ENCODE data around the gene LRRC1.
"Not testable (repeated sequence)": the region's sequence is repeated elsewhere in the genome, so short reads cannot be mapped to it uniquely, and the experiment has no call there.

The LRRC1 gene

DNA sequence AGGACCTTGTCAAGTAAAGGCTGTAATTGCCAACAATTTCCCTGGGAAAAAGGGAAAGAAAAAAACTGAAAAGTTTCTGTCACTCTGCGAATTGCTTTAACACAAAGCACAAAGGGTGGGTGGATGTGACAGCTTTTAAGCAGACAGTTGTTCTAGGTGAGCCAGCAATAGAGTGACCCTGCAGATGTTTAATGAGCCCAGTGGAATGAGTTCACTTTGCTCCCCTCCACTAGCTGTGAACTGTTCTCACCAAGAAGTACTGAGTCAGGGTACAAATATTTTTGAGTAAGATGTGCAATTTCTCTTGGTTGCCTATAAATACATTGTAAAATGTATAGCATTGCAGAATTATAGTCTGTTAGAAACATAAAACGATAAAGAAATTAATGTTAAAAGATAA is 26.2 kb upstream of the LRRC1 start:
- DNase-seq (ENCODE audit: low spot score) = no peak
- TF ChIP-seq, protein P1, sequence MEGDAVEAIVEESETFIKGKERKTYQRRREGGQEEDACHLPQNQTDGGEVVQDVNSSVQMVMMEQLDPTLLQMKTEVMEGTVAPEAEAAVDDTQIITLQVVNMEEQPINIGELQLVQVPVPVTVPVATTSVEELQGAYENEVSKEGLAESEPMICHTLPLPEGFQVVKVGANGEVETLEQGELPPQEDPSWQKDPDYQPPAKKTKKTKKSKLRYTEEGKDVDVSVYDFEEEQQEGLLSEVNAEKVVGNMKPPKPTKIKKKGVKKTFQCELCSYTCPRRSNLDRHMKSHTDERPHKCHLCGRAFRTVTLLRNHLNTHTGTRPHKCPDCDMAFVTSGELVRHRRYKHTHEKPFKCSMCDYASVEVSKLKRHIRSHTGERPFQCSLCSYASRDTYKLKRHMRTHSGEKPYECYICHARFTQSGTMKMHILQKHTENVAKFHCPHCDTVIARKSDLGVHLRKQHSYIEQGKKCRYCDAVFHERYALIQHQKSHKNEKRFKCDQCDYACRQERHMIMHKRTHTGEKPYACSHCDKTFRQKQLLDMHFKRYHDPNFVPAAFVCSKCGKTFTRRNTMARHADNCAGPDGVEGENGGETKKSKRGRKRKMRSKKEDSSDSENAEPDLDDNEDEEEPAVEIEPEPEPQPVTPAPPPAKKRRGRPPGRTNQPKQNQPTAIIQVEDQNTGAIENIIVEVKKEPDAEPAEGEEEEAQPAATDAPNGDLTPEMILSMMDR (IDR thresholded peaks at IDR 0.05; ENCODE audit: extremely low read depth, missing control alignments) = no peak

DNA sequence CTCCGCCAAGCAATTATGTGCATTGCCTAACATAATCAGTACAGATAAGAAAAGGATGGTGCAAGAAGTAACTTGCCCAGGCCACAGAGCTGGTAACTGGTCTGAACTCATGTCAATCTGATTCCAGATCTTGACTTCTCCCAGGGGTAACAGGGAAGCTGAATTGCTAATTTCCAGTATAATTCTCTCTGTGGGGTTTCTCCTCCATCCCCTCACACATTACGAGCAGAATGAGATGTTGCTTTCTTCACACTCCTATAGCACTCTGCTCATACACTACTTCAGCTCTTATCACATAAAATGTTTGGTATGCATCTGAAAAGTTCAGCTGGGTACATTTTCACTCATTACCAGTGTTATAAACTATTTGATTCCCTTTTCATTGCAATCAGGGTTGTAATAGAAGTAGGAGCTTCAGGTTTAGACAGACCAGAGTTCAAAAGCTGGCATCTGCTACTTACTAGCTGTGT is 24.0 kb upstream of the LRRC1 start:
- TF ChIP-seq, protein P1 (IDR thresholded peaks at IDR 0.05; ENCODE audit: extremely low read depth, missing control alignments) = no peak
- DNase-seq (ENCODE audit: low spot score) = no peak

DNA sequence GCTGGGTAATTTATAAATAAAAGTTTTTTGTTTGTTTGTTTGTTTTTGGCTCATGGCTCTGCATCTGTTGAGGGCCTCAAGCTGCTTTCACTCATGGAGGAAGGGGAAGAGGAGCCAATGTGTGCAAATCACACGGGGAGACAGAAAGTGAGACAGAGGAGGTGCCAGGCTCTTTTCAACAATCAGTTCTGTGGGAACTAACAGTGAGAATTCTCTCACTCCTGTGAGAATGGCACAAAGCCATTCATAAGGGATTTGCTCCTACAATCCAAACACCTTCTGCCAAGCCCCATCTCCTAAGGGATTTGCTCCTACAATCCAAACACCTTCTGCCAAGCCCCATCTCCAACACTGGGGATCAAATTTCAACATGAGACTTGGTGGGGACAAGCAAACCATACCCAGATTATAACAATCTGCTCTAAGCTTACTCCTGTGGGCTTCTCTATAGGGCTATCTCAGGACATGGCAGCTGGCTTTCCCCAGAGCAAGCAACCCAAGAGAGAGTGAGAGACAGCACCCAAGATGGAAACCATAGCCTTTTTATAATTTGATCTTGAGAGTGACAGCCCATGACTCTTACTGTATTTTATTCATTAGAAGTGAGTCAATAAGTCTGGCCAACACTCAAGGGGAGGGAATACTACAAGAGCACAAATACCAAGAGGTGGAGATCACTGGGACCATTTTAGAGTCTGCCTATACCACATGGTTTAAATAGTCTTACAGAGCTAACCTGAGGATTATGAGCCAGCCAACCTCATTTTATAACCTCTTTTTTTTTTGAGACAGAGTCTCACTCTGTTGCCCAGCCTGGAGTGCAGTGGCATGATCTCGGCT is 22.8 kb upstream of the LRRC1 start:
- DNase-seq (ENCODE audit: low spot score) = no peak
- TF ChIP-seq, protein P1 (IDR thresholded peaks at IDR 0.05; ENCODE audit: extremely low read depth, missing control alignments) = no peak

DNA sequence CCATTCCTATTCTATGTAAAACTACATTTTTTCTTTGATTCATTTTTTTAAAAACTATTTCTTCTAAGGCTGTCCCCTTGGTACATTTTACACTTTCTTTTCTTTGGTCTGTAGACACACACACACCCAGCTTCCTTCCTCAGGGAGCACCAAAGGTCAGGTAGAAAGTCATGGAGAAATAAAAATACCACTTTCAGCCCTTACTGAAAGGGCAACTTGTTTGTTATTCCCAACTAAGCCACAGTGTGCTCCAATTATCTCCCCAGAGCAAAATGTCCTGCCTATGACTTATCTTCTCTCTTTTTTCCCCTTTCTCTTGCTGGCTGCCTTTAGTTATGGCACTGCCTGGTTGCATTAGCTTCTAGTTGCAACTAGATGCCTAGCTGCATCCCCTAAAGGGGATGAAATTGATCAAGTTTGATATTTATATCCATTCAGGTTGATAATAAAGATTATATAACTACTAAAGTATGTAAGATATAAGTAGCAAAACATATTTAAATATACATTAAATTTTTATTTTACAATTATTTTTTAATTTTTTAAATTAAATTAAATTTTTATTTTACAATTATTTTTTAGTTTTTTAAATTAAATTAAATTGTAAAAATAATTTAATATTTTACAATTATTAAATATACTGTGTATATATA is 21.6 kb upstream of the LRRC1 start:
- no peak for DNase-seq (ENCODE audit: low spot score)
- TF ChIP-seq, protein P1 (IDR thresholded peaks at IDR 0.05; ENCODE audit: extremely low read depth, missing control alignments) = no peak

DNA sequence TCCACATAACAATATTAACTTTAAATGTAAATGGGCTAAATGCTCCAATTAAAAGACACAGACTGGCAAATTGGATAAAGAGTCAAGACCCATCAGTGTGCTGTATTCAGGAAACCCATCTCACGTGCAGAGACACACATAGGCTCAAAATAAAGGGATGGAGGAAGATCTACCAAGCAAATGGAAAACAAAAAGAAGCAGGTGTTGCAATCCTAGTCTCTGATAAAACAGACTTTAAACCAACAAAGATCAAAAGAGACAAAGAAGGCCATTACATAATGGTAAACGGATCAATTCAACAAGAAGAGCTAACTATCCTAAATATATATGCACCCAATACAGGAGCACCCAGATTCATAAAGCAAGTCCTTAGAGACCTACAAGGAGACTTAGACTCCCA is 18.7 kb upstream of the LRRC1 start:
- not testable (repeated sequence) for DNase-seq (ENCODE audit: low spot score)

DNA sequence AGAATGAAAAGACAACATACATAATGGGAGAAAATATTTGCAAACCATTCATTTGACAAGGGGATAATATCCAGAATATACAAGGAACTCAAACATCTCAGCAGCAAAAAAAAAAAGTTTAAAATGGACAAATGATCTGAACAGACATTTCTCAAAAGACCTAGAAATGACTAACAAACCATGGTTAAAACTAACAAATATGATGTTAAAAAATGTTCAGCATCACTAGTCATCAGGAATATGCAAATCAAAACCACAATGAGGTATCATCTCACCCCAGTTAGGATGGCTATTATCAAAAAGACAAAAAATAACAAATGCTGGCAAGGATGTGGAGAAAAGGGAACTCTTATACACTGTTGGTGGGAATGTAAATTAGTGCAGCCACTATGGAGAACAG is 9.8 kb upstream of the LRRC1 start:
- not testable (repeated sequence) for DNase-seq (ENCODE audit: low spot score)

DNA sequence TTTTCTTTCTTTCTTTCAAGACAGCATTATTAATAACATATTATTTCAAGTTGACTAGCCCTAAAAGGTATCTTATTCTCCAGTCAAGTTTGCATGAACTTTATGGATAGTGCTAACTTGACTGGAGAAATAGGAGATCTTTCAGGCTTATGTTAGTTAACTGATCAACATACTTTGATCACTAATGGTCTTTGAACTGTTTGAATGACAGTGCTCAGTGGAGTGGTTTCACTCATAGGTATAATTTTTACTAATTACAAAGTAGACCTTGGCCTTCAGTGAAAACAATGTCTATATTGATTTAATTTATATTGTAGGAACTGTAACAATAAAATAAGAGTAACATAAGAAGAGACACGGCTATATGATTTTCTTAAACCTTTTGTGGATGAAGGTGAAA is 8.0 kb upstream of the LRRC1 start:
- TF ChIP-seq, protein P1 (IDR thresholded peaks at IDR 0.05; ENCODE audit: extremely low read depth, missing control alignments) = no peak
- no peak for DNase-seq (ENCODE audit: low spot score)

DNA sequence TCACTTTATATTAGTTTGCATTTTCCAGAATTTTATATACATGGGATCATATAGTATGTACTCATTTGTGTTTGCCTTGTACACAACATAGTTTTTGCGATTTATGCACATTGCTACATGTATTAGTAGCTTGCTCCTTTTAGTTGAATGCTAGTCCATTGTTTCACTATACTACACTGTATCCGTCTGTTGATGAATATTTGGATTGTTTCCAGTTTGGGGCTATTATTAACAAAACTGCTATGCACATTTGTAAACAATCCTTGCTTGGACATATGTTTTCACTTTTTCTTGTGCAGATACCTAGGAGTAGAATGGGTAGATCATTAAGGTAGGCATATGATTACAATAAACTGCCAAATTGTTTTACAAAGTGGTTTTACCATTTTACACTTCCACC is 3.9 kb upstream of the LRRC1 start:
- TF ChIP-seq, protein P1 (IDR thresholded peaks at IDR 0.05; ENCODE audit: extremely low read depth, missing control alignments) = no peak

More for the DNA sequence above, 3.9 kb upstream of the LRRC1 start:
- DNase-seq (ENCODE audit: low spot score) = no peak

All from GM20000 (cell line).